ENCODE results near the gene KATNA1.
"Not testable (repeated sequence)": the region's sequence is repeated elsewhere in the genome, so short reads cannot be mapped to it uniquely, and the experiment has no call there.

The KATNA1 gene

GRCh38 chr6:149648148-149649145, at the start of gene KATNA1:
Gene KATNA1 (minus strand): TSS chr6:149648714. CDS start chr6:149638547, 10,167 bp downstream.
- FAIRE-seq (peak; percentile 82), DNase-seq (ENCODE audit: insufficient read length, low spot score) (peak; percentile 77)
- TF ChIP-seq POLR2A (IDR thresholded peaks at IDR 0.05; ENCODE audit: low read depth, low read length): peak; percentile 59

GRCh38 chr6:149698175-149698574, 49.7 kb upstream of the KATNA1 start:
- DNase-seq (ENCODE audit: insufficient read length, low spot score) (no peak), FAIRE-seq (no peak)
- TF ChIP-seq POLR2A (IDR thresholded peaks at IDR 0.05; ENCODE audit: low read depth, low read length): no peak

GRCh38 chr6:149696901-149697300, 48.4 kb upstream of the KATNA1 start:
- TF ChIP-seq POLR2A (IDR thresholded peaks at IDR 0.05; ENCODE audit: low read depth, low read length): no peak
- no peak for DNase-seq (ENCODE audit: insufficient read length, low spot score)
- FAIRE-seq: no peak

GRCh38 chr6:149694921-149695320, 46.4 kb upstream of the KATNA1 start:
- FAIRE-seq (no peak), DNase-seq (ENCODE audit: insufficient read length, low spot score) (no peak)
- no peak for TF ChIP-seq POLR2A (IDR thresholded peaks at IDR 0.05; ENCODE audit: low read depth, low read length)

- no peak for TF ChIP-seq POLR2A (IDR thresholded peaks at IDR 0.05; ENCODE audit: low read depth, low read length)
- DNase-seq (ENCODE audit: insufficient read length, low spot score): no peak
- FAIRE-seq: no peak
Measured at GRCh38 chr6:149691201-149691600, 42.7 kb upstream of the KATNA1 start.

GRCh38 chr6:149686230-149686629, 37.7 kb upstream of the KATNA1 start:
- DNase-seq (ENCODE audit: insufficient read length, low spot score) (no peak), FAIRE-seq (no peak)
- no peak for TF ChIP-seq POLR2A (IDR thresholded peaks at IDR 0.05; ENCODE audit: low read depth, low read length)

GRCh38 chr6:149683256-149683859, 34.8 kb upstream of the KATNA1 start:
- FAIRE-seq: no peak

GRCh38 chr6:149681845-149682244, 33.3 kb upstream of the KATNA1 start:
- not testable (repeated sequence) for DNase-seq (ENCODE audit: insufficient read length, low spot score); FAIRE-seq

More at GRCh38 chr6:149683256-149683859, 34.8 kb upstream of the KATNA1 start:
- DNase-seq (ENCODE audit: insufficient read length, low spot score): no peak
- no peak for TF ChIP-seq POLR2A (IDR thresholded peaks at IDR 0.05; ENCODE audit: low read depth, low read length)

GRCh38 chr6:149681209-149681608, 32.7 kb upstream of the KATNA1 start:
- DNase-seq (ENCODE audit: insufficient read length, low spot score): no peak
- FAIRE-seq: no peak
- TF ChIP-seq POLR2A (IDR thresholded peaks at IDR 0.05; ENCODE audit: low read depth, low read length): no peak

- no peak for TF ChIP-seq POLR2A (IDR thresholded peaks at IDR 0.05; ENCODE audit: low read depth, low read length)
- DNase-seq (ENCODE audit: insufficient read length, low spot score): no peak
- no peak for FAIRE-seq
Measured at GRCh38 chr6:149680503-149680902, 32.0 kb upstream of the KATNA1 start.

GRCh38 chr6:149672265-149672664, 23.8 kb upstream of the KATNA1 start:
- not testable (repeated sequence) for DNase-seq (ENCODE audit: insufficient read length, low spot score); FAIRE-seq

- TF ChIP-seq POLR2A (IDR thresholded peaks at IDR 0.05; ENCODE audit: low read depth, low read length): no peak
- FAIRE-seq (no peak), DNase-seq (ENCODE audit: insufficient read length, low spot score) (no peak)
Measured at GRCh38 chr6:149660028-149660427, 11.5 kb upstream of the KATNA1 start.

GRCh38 chr6:149657441-149657840, 8.9 kb upstream of the KATNA1 start:
- FAIRE-seq: no peak
- TF ChIP-seq POLR2A (IDR thresholded peaks at IDR 0.05; ENCODE audit: low read depth, low read length): no peak
- no peak for DNase-seq (ENCODE audit: insufficient read length, low spot score)

GRCh38 chr6:149651056-149651455, 2.5 kb upstream of the KATNA1 start:
- DNase-seq (ENCODE audit: insufficient read length, low spot score): no peak
- no peak for TF ChIP-seq POLR2A (IDR thresholded peaks at IDR 0.05; ENCODE audit: low read depth, low read length)
- FAIRE-seq: no peak

GRCh38 chr6:149646599-149646998, 1.9 kb downstream of the KATNA1 start:
- no peak for FAIRE-seq
- no peak for DNase-seq (ENCODE audit: insufficient read length, low spot score)
- no peak for TF ChIP-seq POLR2A (IDR thresholded peaks at IDR 0.05; ENCODE audit: low read depth, low read length)

Measured in H54 (cell line).